H1 (cell line): ENCODE measurements around the gene BSG. TPM values are rescaled to one million over a fixed set of nuclear protein-coding genes. Genes with fewer than 3 reads are reported as not detected.

Experiments used
- ASH2L ChIP-seq: fragments of 200-600, 300-600 bp; sonication (generic); IDR thresholded peaks from one replicate; pipeline ENCODE4 v1.7.1; 2017; ENCODE audit warnings: low read length
- BACH1 ChIP-seq: IDR thresholded peaks from 2 replicates; pipeline ENCODE4 v1.6.1; 2012; ENCODE audit warnings: low read length, improper control_type of control experiment
- CBX5 ChIP-seq: fragments of 300-800, 300-1000 bp; sonication (generic); IDR thresholded peaks from 2 replicates; pipeline ENCODE4 v1.7.1; 2016; ENCODE audit warnings: antibody characterized with exemption, low read length, low read depth
- CREB1 ChIP-seq: IDR thresholded peaks from 2 replicates; pipeline ENCODE4 v1.6.1; 2012; ENCODE audit warnings: inconsistent platforms
- CTCF ChIP-seq, 3 experiments: IDR thresholded peaks; 1 replicate in 2 of 3; 2 replicates in 1 of 3; pipeline versions ENCODE4 v1.5.1 to v1.6.1; 2011; ENCODE audit warnings: low read length in 3 of 3, mild to moderate bottlenecking in 3 of 3, inconsistent platforms in 2 of 3, low read depth in 1 of 3, moderate library complexity in 1 of 3; ENCODE audit not compliant: insufficient read depth in 1 of 3; ENCODE audit errors: control extremely low read depth in 1 of 3
- HDAC2 ChIP-seq, 2 experiments: fragments of 300-600 bp in 1 of 2; sonication (generic) in 1 of 2; IDR thresholded peaks; 2 replicates each; pipeline ENCODE4 v1.6.1; 2011 to 2012; ENCODE audit warnings: low read depth in 2 of 2, low read length in 2 of 2, mild to moderate bottlenecking in 2 of 2, moderate library complexity in 2 of 2, borderline replicate concordance in 1 of 2, inconsistent platforms in 1 of 2
- HDAC6 ChIP-seq: IDR thresholded peaks from one replicate; pipeline ENCODE4 v1.7.1; 2012; ENCODE audit warnings: low read depth, mild to moderate bottlenecking, inconsistent platforms, low read length, moderate library complexity
- JUN ChIP-seq: IDR thresholded peaks from 2 replicates; pipeline ENCODE4 v1.6.1; 2011; ENCODE audit warnings: low read depth, mild to moderate bottlenecking, improper control_type of control experiment, low read length
- KDM4A ChIP-seq: IDR thresholded peaks from one replicate; pipeline ENCODE4 v1.7.1; 2012; ENCODE audit warnings: low read depth, mild to moderate bottlenecking, moderate library complexity, low read length, inconsistent platforms; ENCODE audit not compliant: severe bottlenecking
- KDM5A ChIP-seq: fragments of 200-600 bp; IDR thresholded peaks from 2 replicates; pipeline ENCODE4 v1.7.1; 2012; ENCODE audit warnings: mild to moderate bottlenecking, low read length, inconsistent platforms, mixed read lengths
- PHF8 ChIP-seq: fragments of 200-600 bp; sonication (generic); conservative IDR thresholded peaks from 2 replicates; pipeline ENCODE4 v1.7.1; 2012; ENCODE audit warnings: low read depth, mild to moderate bottlenecking, inconsistent platforms, low read length, moderate library complexity
- POLR2AphosphoS5 ChIP-seq: IDR thresholded peaks from 2 replicates; pipeline ENCODE4 v1.6.1; 2011; ENCODE audit warnings: low read depth, low read length
- RBBP5 ChIP-seq: IDR thresholded peaks from 2 replicates; pipeline ENCODE4 v1.7.1; 2012; ENCODE audit warnings: low read depth, mild to moderate bottlenecking, inconsistent platforms, low read length, moderate library complexity, borderline replicate concordance
- RNF2 ChIP-seq: fragments of 200-900, 300-1000 bp; sonication (generic); IDR thresholded peaks from 2 replicates; pipeline ENCODE4 v1.7.1; 2016; ENCODE audit warnings: borderline replicate concordance, low read depth, mild to moderate bottlenecking, antibody characterized with exemption, low read length; ENCODE audit not compliant: poor library complexity, severe bottlenecking; ENCODE audit errors: missing control alignments
- TAF7 ChIP-seq: optimal IDR thresholded peaks from 2 replicates; pipeline ENCODE3; 2011; ENCODE audit warnings: low read depth, mild to moderate bottlenecking, inconsistent platforms, low read length, moderate library complexity, borderline replicate concordance
- TBP ChIP-seq: IDR thresholded peaks from 2 replicates; pipeline ENCODE4 v1.6.1; 2011; ENCODE audit warnings: low read depth, low read length, improper control_type of control experiment
- TCF12 ChIP-seq: IDR thresholded peaks from 2 replicates; pipeline ENCODE4 v1.6.1; 2011; ENCODE audit warnings: low read depth, mild to moderate bottlenecking, low read length
- TEAD4 ChIP-seq: IDR thresholded peaks from 2 replicates; pipeline ENCODE4 v1.6.1; 2012; ENCODE audit warnings: low read depth, low read length, inconsistent platforms, mixed read lengths
- ZNF274 ChIP-seq: IDR thresholded peaks from 2 replicates; pipeline ENCODE4 v1.7.0; 2012; ENCODE audit warnings: low read length, borderline replicate concordance; ENCODE audit errors: extremely low read depth
- polyA plus RNA-seq, 7 experiments: library from polyadenylated mRNA; depleted of rRNA in 3 of 7; stranded (reverse) in 5 of 7; unstranded in 2 of 7; fragments of >200 nt in 5 of 7; fragments of 200-250 nt in 2 of 7; gene quantifications; 1 replicate in 5 of 7; 2 replicates in 1 of 7; 4 replicates in 1 of 7; pipeline versions ENCODE4 v1.2.1 to v1.2.3, GENCODE V29; 2011 to 2013; ENCODE audit warnings: missing spikeins in 2 of 7, mixed read lengths in 2 of 7
- total RNA-seq: library from RNA; stranded (reverse); fragmentation: NEBNext Ultra II Directional; extraction: Animal tissue kit (Norgen Biotek cat#: 25700); gene quantifications from 2 replicates; pipeline ENCODE4 v1.2.1, GENCODE V29; 2021
- TF ChIP-seq, protein P1 (sequence below): IDR thresholded peaks from 2 replicates; pipeline ENCODE4 v1.6.1; 2012; ENCODE audit warnings: inconsistent platforms

BSG gene
- total and polyA plus RNA-seq, 2 of the 8 experiments (the other 6 are each of a cell fraction or from before 2014, with no cell fraction given): 726 to 1,055 TPM

DNA sequence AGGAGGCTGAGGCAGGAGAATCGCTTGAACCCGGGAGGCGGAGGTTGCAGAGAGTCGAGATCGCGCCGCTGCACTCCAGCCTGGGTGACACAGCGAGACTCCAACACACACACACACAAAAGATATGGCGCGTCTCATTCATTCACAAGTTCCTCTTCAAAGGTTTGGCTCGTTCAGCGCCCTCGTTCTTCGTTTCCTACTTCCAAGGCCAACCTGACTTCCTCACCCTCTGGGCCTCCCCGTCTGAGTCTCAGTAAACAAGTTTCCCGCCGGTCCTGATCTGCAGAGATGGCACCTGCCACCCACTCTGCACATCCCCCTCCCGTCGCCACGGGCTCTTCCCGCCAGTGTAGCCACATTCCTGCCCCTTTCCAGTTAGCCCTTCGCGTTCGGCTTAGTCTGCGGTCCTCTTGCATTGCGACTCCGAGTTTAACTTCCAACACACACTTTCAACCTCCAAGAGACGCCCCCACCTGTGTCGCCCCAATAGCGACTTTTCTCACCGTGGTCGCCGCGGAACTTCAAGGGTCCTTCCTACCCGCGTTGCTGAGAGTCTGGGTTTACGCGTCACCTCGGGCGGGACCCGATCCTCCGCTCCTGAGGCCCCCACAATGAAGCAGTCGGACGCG, 1.3 kb upstream of the BSG start (continued):
- TF ChIP-seq CTCF (IDR thresholded peaks at IDR 0.05; ENCODE audit: control extremely low read depth in 1 of 3, insufficient read depth in 1 of 3, low read depth in 1 of 3, low read length in 3 of 3): no peak
- TF ChIP-seq TAF7: no peak
- peak; percentile 54 for TF ChIP-seq POLR2AphosphoS5
- TF ChIP-seq, protein P1, sequence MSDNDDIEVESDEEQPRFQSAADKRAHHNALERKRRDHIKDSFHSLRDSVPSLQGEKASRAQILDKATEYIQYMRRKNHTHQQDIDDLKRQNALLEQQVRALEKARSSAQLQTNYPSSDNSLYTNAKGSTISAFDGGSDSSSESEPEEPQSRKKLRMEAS: peak; percentile 61
- TF ChIP-seq JUN: no peak
- no peak for TF ChIP-seq TCF12
- TF ChIP-seq CREB1: no peak; the same call in 1 of the 2 replicates
- TF ChIP-seq KDM5A: no peak
- TF ChIP-seq HDAC2 (IDR thresholded peaks at IDR 0.05; ENCODE audit: borderline replicate concordance in 1 of 2, low read depth in 2 of 2, low read length in 2 of 2): peak in 1 of 2 experiments; percentile 37; a peak in 1 of 4 replicates
- peak; percentile 48; the same call in 1 of the 2 replicates for TF ChIP-seq PHF8
- TF ChIP-seq HDAC6: no peak
- no peak for TF ChIP-seq RNF2
- TF ChIP-seq RBBP5: no peak
- TF ChIP-seq CBX5: no peak
- TF ChIP-seq ZNF274: no peak
- TF ChIP-seq KDM4A: peak; percentile 25
- peak; percentile 83 for TF ChIP-seq TEAD4
- no peak for TF ChIP-seq TBP
- TF ChIP-seq ASH2L: peak; percentile 47
- TF ChIP-seq BACH1: 0 out of 2 replicates have a peak, but pooled peaks have one; percentile 2
- TF ChIP-seq, all 59 proteins: peak for 12
